Stimulated activated CD4-positive, alpha-beta T cell treated with anti-CD3 and anti-CD28 coated beads, Interleukin-1b, Interleukin-23, amount 100 ng/mL, for 48 hours (primary cell): ENCODE results near the gene CELSR1.
"Not testable (repeated sequence)": the region's sequence is repeated elsewhere in the genome, so short reads cannot be mapped to it uniquely, and the experiment has no call there.

ENCODE experiments used
- DNase-seq: peaks from one replicate; pipeline ENCODE4 v3.0.0-alpha.2; 2020

Gene CELSR1

GRCh38 chr22:46413725-46414379 is 123.6 kb downstream of the CELSR1 start:
- no peak for DNase-seq

GRCh38 chr22:46411347-46411746 is 126.1 kb downstream of the CELSR1 start:
- no peak for DNase-seq

DNA sequence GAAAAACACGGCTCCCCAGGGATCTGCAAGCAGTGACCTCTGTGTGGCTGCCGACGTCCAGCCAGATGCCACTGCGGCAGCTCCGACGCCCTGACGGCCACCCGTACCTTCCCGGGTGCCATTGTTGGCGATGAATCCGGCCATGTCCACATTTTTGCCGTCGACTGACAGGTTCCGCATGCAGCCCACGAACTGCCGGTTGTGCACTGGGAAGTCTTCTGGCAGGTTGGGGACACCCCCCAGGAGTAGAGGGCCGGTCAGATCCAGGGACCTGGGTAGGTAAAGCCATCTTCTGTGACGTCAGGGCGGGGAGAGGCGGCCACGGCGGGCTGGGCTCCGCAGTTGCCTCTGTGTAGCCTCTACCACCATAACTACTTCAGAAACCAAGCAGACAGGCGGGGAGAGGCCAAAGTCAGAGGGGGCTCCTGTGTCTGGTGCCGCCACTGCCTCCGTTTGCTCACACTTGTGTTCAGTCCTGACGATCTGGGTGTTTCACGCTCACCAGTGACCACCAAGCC is 127.1 kb downstream of the CELSR1 start:
- DNase-seq, result no peak

GRCh38 chr22:46409631-46410210 is 127.7 kb downstream of the CELSR1 start:
- DNase-seq, result no peak

GRCh38 chr22:46408568-46409506 is 128.6 kb downstream of the CELSR1 start:
- DNase-seq, result no peak

GRCh38 chr22:46407748-46408147 is 129.7 kb downstream of the CELSR1 start:
- DNase-seq, result no peak

DNA sequence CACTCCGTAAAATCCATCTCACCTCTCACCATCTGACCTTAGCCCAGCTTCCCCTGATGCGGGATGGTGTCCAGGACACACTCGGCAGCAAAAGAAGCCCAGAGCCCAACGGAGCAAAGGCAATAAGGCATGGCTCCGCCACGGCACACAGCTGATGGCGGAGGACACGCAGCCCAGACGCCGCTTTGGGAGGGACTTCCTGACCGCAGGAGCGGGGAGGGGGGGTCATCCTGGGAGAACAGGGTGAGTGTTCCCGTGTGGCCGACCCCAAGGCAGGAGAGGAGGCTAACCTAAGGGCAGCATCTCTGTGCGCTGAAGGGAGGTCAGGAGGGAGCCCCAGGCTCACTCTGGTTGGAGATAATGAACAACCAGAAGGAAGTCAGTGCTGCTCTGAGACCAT is 130.6 kb downstream of the CELSR1 start:
- DNase-seq, result no peak

DNA sequence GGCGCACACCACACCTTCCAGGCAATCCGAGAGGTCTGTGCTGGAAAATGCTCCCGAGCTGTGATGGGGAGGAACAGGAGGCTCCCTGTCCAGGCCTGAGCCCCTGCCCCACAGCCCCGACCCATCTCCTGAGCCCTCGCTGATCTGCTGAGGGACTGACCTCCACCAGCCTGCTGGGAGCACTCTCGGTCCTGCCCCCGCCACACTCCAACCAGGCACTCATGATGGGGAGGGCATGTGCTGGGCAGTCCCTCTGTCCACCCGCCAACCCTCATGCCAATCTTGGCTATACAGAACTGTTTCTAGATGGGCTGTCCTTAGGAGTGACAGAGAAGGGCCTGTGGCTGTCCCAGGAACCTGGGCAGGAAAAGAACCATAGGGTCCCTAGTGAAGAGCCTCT is 131.1 kb downstream of the CELSR1 start:
- no peak for DNase-seq

DNA sequence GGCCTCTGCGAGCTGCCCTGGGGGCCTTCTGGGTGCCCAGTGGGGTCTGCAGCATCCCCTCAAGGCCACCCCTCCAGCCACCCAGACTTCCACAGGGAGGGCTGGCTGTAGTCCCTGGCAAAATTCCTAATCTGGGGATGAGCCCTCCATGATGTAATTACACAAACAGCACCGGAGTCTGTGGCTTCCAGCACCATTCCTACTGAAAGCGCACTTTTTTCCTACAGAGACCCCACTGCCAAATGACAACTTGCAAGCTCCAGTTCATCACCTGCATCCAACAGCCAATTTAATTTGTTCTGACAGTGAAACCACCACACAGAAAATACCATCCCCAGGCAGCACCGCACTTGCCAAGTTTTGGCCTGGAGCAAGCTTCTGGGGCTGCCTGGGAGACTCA is 131.5 kb downstream of the CELSR1 start:
- no peak for DNase-seq

GRCh38 chr22:46403880-46404279 is 133.5 kb downstream of the CELSR1 start:
- not testable (repeated sequence) for DNase-seq

DNA sequence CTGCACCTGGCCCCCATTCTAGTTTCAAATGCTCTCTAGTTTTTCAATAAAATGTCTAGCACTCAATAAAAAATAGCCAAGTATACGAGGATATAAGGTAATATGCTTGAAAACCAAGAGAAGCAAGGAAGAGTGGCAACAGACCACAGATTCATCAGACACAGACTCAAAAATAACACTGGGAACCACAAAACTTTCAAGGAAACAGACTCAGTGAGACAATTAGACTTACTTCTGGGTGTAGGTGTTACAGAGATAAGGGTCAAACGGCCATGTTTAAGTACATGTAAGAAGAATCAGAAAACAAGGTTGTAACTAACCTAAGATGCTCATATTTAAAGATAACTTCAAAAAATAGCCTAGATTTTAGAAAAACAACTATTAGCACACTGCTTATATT is 134.9 kb downstream of the CELSR1 start:
- no peak for DNase-seq

DNA sequence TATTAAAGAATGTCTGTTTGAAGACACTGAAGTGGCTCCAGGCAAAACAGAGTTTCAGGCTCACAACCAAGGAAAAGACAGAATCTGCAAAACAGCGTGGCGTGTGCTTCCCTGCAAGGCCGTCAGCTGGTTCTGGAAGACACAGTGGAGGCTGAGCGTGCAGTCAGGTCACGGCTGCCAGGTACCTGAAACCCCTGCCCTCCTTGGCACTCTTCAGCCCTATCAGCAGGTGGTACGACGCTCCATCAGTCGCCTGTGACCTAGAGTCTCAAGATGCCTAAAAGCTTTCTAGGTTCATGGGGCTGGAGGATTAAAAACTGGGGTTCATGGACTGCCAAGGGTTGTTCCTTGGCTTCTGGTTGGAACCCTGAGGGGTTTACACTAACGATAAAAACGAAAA is 136.1 kb downstream of the CELSR1 start:
- no peak for DNase-seq

DNA sequence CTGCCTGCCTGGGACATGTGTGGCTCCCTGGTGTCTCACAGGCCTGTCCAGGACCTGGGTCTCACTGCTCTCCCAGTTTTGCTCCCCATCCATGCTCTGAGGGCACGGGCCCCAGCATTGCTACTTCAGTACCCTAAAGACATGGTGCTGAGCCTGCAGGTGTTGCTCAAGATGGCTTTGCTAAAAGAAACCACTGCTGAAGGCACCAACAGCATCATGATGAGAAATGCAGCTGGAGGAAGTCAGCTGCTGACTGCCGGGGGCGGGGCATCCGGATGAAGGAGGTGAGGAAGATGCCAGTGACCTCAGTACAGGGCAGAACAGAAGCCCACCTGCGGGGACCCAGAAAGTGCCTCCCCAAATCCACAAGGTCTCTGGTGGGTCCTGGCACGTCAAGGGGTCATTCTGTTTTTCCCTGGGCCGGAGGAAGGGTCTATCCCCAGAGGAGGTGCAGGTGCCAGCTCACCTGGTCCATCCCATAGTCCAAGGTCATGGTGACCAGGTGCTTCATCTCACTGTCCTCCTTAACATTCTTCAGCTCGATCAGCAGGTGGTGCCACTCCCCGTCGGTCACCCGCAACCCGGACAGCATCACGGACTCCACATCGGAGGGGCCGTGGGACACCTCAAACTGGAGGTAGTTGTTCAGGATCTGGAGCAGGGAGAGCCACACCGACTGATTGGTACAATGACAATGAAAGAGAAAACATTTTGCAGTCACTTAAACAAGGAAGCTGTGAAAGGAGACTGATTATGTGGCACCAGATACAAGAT is 138.0 kb downstream of the CELSR1 start:
- no peak for DNase-seq

GRCh38 chr22:46397951-46398350 is 139.5 kb downstream of the CELSR1 start:
- DNase-seq, result no peak

- DNase-seq, result no peak
Observed at GRCh38 chr22:46397514-46397913, 139.9 kb downstream of the CELSR1 start.

DNA sequence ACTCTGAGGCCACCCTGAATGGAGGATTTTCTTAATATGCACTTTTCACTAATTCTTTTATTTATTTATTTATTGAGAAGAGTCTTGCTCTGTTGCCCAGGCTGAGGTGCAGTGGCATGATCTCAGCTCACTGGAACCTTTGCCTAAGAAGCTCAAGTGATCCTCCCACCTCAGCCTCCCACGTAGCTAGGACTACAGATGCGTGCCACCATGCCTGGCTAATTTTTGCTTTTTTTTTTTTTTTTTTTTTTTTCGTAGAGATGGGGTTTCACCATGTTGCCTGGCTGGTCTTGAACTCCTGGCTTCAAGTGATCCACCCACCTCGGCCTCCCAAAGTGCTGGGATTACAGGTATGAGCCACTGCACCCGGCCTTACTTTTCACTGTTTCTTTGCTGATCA is 140.4 kb downstream of the CELSR1 start:
- not testable (repeated sequence) for DNase-seq

DNA sequence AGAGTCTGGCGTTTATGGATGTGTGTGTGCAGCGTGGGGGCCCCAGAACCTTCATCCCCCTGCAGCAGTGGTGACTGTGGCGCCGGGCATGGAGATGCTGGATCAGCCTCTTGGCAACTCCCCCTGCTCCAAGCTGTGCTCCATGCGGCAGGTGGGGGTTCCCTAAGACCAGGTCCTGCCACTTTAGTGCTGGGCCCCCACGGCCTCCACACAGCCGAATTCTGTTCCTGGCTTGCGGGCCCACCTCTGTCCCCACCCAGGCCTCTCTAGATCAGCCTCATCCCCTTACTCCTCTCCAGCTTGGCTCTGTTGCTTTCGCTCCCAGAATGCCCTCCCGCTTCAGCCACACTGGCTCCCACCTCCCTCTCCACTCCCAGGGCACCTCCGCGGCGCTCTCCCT is 142.3 kb downstream of the CELSR1 start:
- DNase-seq, result no peak

GRCh38 chr22:46394622-46395021 is 142.8 kb downstream of the CELSR1 start:
- DNase-seq, result no peak

GRCh38 chr22:46393873-46394272 is 143.5 kb downstream of the CELSR1 start:
- DNase-seq, result no peak

GRCh38 chr22:46392137-46392844 is 145.1 kb downstream of the CELSR1 start:
- no peak for DNase-seq

DNA sequence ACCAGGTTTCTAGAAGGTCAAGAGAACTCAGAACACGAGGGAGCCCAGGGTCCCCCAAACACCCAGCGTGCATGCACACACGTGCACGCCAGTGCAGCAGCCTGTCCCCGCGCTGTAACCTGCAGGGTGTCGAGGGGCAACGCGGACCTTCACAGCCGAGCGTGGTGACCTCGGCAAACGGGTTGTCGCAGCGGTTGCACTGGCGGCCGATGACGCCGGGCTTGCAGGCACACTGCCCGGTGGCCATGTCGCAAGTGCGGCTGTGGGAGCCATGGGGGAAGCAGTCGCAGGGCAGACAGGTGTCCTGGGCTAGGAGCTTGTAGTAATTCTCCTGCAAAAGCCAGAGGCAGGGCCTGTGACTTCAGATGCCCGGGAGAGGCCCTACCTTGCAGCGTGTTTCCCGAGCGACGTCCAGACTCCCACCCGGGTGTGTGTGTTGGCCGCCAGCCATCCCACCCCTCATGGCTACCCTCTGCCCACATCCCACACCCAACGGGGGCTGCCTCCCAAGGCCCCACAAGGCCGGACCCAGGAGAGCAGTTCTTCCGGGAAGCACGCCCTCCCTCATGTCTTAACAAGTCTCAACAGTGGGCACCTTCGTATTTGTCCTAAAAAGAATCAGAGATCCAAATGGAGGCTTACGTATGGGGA is 145.8 kb downstream of the CELSR1 start:
- DNase-seq, result no peak
